GM21529 (cell line): Measurements from ENCODE around the gene ZSCAN25.
A peak's percentile ranks its signal among the peaks of the same experiment; 100 is the strongest.
"Not testable (repeated sequence)": the region's sequence is repeated elsewhere in the genome, so short reads cannot be mapped to it uniquely, and the experiment has no call there.

ENCODE experiments used
- ATAC-seq: cut with Tn5 transposase; IDR thresholded peaks from one replicate; pipeline ENCODE4 v1.9.1; 2021; ENCODE audit not compliant: unreplicated experiment

Gene ZSCAN25

GRCh38 chr7:99616359-99617191 lies at the start of gene ZSCAN25:
TSS of gene ZSCAN25 (plus strand) at chr7:99616946. CDS start at chr7:99619607, 2,661 bp downstream.
- peak; percentile 94 for ATAC-seq

DNA sequence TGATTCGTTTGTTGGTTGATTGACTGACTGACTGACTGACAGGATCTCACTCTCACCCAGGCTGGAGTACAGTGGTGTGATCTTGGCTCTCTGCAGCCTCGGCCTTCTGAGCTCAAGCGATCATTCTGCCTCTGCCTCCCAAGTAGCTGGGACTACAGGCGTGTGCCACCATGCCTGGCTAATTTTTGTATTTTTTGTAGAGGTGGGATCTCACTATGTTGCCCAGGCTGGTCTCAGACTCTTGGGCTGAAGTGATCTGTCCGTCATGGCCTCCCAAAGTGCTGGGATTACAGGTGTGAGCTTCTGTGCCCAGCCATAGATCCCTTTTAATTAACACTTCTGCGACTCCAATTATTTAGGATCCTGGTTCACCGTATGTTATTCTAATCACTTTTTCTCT lies 48.0 kb upstream of the ZSCAN25 start:
- ATAC-seq = not testable (repeated sequence)

- no peak for ATAC-seq
These were observed 45.0 kb upstream of the ZSCAN25 start for GRCh38 chr7:99571768-99572167.

- ATAC-seq = no peak
These were observed 43.5 kb upstream of the ZSCAN25 start for GRCh38 chr7:99573257-99573656.

- no peak for ATAC-seq
These were observed 40.5 kb upstream of the ZSCAN25 start for GRCh38 chr7:99576251-99576650.

- ATAC-seq = no peak
These were observed 37.3 kb upstream of the ZSCAN25 start for GRCh38 chr7:99579281-99579955.

GRCh38 chr7:99579956-99580777 lies 36.6 kb upstream of the ZSCAN25 start:
- ATAC-seq = no peak

- ATAC-seq = not testable (repeated sequence)
These were observed 35.9 kb upstream of the ZSCAN25 start for GRCh38 chr7:99580778-99581332.

- ATAC-seq = no peak
These were observed 27.9 kb upstream of the ZSCAN25 start for GRCh38 chr7:99588868-99589267.

- no peak for ATAC-seq
These were observed 21.6 kb upstream of the ZSCAN25 start for GRCh38 chr7:99594948-99595745.

DNA sequence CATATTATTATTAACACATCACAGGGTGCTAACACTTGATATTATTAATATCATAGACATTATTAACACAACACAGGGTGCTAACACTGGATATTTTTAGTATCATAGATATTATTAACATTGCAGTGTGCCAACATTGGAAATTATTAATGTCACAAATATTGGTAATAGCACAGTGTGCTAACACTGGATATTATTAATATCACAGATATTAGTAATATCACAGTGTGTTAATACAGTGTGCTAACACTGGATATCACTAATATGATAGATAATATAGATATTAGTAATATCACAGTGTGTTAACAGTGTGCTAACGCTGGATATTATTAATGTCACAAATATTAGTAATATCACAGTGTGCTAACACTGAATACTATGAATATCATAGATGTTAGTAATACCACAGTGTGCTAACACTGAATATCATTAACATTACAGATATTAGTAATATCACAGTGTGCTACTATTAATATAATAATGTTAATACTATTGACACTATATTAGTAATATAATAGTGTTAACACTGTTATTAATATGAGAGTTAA lies 20.3 kb upstream of the ZSCAN25 start:
- no peak for ATAC-seq

GRCh38 chr7:99597762-99598501 lies 18.8 kb upstream of the ZSCAN25 start, which contains the start of gene TMEM225B:
TSS of gene TMEM225B (plus strand) at chr7:99598267. CDS start at chr7:99604389, 6,122 bp downstream.
- ATAC-seq = no peak

DNA sequence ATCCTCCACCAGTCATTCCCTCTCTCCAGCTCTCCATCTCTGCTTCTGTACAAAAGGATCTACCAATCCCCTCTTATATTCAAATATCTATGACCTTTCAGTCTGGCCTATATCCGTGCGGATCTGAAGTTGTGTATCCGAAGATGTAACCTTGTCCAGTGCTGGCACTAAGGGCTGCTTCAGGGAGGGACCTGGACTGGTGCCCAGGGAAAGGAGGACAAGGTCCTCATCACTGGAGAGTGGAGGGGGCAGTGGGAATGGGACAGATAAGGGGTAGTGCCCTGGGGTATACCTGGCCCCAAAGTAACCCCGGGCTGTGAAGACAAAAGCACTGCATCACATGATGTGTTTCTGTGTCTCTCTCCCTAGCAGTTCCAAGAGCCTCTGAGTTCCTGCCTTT lies 16.9 kb upstream of the ZSCAN25 start:
- no peak for ATAC-seq

- no peak for ATAC-seq
These were observed 15.0 kb upstream of the ZSCAN25 start for GRCh38 chr7:99601656-99602310.

GRCh38 chr7:99605527-99605926 lies 11.2 kb upstream of the ZSCAN25 start:
- ATAC-seq = no peak

GRCh38 chr7:99606531-99606930 lies 10.2 kb upstream of the ZSCAN25 start:
- ATAC-seq = no peak

DNA sequence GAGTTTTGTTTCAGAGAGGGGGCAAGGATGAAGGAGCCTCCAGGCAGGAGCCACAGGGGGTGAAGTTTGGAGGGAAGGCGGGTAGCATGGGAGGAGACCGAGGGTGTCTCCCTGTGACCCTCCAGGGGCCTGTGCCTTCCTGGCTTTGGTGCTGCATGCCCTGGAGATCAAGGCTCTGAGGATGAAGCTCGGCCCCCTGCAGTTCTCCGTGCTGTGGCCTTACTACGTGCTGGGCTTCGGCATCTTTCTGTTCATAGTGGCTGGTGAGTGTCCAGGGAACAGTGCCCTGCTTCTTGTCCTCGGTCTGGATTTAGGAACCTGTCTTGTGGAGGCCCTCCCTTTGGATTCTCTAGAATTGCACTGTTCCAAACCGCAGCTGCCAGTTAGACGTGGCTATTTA lies 9.2 kb upstream of the ZSCAN25 start:
- no peak for ATAC-seq

GRCh38 chr7:99614495-99614894 lies 2.3 kb upstream of the ZSCAN25 start:
- ATAC-seq = no peak

DNA sequence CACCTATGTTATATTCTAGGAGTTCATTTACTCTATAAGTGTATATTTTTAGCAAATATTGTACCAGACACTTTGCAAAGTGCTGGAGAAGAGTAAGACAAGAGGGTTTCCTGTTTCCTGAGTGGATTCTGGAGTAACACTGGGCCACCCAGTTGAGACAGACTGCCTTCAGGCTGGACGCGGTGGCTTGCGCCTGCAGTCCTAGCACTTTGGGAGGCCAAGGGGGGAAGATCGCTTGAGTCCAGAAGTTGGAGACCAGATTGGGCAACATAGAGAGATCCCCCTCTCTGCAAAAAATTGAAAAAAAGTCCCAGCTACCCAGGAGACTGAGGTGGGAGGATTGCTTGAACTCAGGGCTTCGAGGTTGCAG lies 772 bp upstream of the ZSCAN25 start:
- no peak for ATAC-seq
